SK-N-SH (cell line): Measurements from ENCODE around the gene TANC2.

Experiments
- CTCF ChIP-seq: fragments of 200-600 bp; sonication (generic); IDR thresholded peaks from 2 replicates; pipeline ENCODE4 v1.6.1; 2017; ENCODE audit warnings: antibody characterized with exemption, mild to moderate bottlenecking, moderate library complexity
- FOXJ3 ChIP-seq: sonication (generic); formaldehyde crosslinking; IDR thresholded peaks from 2 replicates; pipeline ENCODE4 v1.5.1; 2020; ENCODE audit warnings: mild to moderate bottlenecking, missing genetic modification reagents
- GABPA ChIP-seq: IDR thresholded peaks from 2 replicates; pipeline ENCODE4 v1.4.0; 2012; ENCODE audit warnings: low read depth, mild to moderate bottlenecking
- JUND ChIP-seq: IDR thresholded peaks from 2 replicates; pipeline ENCODE4 v1.4.0; 2012
- POLR2AphosphoS5 ChIP-seq: IDR thresholded peaks from 2 replicates; pipeline ENCODE4 v1.6.1; 2012; ENCODE audit warnings: low read depth, low read length
- USF2 ChIP-seq: fragments of 150-350 bp; IDR thresholded peaks from 2 replicates; pipeline ENCODE4 v1.6.1; 2017; ENCODE audit warnings: antibody characterized with exemption, low read length, low read depth, borderline replicate concordance

GRCh38 chr17:62998166-62998565, 32.1 kb downstream of the TANC2 start:
- TF ChIP-seq CTCF, result no peak
- no peak for TF ChIP-seq USF2
- no peak for TF ChIP-seq GABPA
- TF ChIP-seq FOXJ3 (CRISPR knock-in tag), result no peak
- TF ChIP-seq JUND, result no peak
- TF ChIP-seq POLR2AphosphoS5, result no peak
